HG03575 (cell line): ENCODE results near the gene ODAD3.
"Not testable (repeated sequence)": the region's sequence is repeated elsewhere in the genome, so short reads cannot be mapped to it uniquely, and the experiment has no call there.

ENCODE experiments used
- ATAC-seq: cut with Tn5 transposase; IDR thresholded peaks from one replicate; pipeline ENCODE4 v1.9.1; 2021; ENCODE audit not compliant: unreplicated experiment, insufficient number of reproducible peaks, low FRiP score; ENCODE audit errors: extremely low read depth

Gene ODAD3

DNA sequence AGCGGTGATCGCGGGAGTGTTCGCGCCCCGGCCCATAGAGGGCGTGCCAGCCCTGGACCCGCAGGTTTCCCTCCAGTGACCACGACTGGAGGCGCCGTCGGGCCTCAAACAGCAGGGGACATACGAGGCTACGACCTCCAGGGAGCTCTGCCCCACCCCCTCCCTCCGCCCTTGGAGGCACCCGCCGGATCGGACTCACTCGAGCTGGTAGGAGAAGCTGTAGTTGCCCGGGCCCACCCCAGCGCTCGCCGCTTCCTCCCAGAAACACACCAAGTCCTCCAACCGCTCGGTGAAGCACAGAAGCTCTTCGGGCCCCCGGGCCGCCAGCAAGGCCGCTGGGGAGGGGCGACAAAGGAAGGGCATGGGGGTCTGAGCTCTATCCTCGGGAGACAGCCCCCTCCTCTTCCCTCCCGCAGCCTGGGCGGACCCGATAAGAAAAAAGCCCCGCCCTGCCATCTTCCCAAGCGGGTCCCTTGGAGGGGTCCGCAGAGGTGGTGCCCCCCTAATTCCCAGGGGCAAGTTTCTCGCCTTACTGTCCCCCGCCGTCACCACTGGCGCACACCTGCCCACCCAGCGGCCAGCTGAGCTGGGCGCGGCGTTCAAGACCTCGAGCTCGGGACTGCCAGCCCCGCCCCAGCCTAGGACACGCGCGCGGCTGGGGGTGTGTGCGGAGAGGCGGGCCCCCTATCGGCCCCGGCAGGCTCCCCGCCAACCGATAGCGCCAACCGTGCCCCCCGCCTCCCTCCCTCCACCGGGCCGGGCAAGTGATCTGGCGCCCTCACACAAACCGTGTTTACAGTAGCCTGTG lies 51.8 kb downstream of the ODAD3 start:
- ATAC-seq = no peak

DNA sequence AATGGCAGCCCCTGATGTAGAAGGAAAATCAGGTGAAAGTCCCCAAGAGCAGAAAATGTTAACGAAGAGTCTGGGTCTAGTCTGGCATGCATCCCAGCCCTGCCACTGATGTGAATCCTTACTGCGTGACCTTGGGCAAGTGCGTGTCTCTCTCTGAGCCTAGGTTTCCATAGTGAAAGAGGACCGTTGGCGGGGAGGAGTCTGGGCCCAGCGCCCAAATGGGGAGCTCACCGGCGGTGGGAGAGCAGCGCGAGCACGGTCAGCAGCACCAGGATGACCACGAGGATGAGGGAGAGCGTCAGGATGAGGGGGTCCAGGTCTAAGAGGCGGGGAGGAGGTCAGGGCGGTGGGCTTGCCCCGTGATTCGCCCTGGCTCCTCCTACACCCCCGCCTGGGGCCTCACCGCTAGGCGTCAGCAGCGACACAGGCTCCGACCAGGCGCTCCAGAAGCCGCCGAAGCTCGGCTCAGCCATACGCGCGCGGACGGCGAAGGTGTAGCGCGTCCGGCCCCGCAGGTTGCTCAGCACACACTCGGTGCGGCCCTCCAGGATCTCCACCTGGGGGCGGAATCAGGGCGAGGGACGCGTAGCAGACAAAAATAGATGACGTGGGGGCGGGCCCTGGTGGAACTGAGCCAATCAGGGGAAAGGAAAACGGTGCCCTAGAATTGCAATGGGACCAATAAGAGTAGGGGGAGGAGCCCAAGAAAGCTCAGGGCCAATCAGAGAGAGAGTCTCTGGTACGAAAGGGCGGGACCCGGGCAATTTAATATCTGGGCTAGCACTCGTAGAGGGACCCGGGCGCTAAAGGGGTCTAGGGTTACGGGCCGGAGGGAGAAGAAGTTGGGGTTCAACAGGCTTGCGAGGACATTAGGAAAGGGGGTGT lies 54.0 kb downstream of the ODAD3 start:
- ATAC-seq = peak; percentile 40

DNA sequence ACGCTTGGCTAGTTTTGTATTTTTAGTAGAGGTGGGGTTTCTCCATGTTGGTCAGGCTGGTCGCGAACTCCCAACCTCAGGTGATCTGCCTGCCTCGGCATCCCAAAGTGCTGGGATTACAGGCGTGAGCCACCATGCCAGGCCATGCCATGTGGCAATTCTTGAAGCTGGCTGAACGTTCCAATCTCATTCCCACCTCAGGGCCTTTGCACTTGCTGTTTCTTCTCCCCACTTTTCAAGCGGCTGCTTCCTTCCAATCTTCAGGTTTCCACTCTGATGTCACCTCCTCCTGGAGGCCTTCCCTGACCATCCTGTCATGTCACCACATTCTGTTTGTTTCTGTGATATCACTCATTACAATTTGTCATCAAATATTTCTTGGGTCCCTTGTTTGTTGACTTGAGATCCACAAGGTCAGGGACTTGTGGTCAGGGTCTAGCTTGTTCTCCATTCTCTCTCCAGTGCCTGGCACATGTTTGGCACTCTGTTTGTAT lies 55.0 kb downstream of the ODAD3 start:
- no peak for ATAC-seq

DNA sequence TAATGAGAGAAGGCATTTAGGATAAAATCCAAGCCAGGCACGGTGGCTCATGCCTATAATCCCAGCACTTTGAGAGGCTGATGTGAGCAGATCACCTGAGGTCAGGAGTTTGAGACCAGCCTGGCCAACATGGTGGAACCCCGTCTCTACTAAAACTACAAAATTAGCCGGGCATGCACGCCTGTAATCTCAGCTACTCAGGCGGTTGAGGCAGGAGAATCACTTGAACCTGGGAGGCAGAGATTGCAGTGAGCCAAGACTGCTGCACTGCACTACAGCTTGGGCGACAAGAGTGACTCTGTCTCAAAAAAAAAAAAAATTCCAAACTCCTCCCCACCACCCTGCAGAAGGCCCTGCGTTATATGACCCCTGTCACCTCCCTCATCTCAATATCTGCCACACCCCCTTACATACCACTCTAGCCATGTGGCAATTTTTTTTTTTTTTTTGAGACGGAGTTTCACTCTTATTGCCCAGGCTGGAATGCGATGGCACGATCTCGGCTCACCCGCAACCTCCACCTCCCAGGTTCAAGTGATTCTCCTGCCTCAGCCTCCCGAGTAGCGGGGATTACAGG lies 55.6 kb downstream of the ODAD3 start:
- ATAC-seq = not testable (repeated sequence)

DNA sequence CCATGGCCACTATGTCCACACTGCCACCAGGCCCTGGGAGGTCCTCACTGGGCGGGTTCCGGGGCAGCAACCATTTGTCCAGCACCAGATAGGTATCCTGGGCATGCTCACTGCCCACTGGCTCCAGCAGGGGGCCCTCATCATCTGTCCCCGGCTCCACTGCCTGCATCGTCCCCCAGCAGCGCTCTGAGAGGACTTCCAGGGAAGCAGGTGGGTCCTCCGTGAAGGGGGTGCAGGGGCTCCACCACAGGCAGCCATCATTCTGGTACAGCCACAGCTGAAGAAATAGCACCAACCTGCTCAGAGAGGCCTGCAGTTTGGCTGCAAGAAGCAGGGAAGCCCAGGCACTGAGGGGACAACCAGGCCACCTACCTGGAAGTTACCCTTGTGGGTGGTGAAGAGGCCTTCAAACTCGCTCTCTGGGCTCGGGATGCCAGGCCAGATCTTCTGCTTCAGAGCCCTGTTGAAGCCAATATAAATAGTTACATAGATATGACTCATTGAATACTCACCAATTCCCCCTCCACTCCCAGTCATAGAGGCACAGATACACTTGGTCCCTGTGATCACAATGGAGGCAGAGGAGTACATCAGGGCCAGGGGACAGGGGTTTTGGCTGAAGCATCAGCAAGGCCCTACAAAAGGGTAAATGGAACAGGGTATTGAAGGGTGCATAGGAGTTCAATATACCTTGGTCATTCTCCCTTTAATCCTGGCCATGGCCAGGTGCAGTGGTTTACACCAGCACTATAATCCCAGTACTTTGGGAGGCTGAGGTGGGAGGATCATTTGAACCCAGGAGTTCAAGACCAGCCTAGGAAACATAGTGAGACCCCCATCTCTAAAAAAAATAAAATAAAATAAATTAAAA lies 56.4 kb downstream of the ODAD3 start:
- no peak for ATAC-seq

DNA sequence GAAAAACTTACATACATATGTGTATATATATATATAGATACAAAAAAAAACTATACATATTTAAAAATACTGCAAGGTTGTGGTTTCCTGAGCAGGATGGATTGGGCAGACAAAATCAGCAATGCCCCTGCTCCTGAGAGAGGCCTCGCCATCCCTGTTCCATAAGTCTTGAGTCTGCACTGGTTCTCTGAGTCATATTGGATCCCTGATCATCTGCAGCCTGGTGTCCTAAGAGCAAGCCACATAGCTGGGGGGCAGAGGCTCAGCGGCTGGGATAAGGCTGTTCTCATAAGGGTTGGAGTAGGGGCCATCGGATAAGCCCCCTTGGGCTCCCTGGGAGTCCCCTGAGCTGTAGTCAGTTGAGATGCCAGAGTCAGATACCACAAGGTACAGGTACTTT lies 57.2 kb downstream of the ODAD3 start:
- ATAC-seq = no peak

DNA sequence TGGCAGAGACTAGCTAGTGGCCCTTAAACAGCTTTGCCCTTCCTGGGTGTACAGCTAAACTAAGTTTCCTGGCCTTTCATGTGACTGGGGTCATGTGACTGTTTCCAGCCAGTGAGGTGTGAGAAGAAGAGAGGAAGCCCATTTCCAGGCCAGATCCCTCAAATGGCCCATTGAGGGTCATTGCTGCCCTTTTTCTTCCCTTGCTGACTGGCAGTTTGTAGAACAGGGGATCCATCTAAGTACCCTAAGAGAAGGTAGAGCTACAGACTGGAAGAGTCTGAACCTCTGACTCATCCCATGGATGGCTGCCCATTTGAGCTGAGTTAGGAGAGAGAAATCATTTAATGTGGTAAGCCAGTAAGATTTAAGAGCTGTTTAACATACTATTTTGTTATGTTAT lies 57.7 kb downstream of the ODAD3 start:
- no peak for ATAC-seq

DNA sequence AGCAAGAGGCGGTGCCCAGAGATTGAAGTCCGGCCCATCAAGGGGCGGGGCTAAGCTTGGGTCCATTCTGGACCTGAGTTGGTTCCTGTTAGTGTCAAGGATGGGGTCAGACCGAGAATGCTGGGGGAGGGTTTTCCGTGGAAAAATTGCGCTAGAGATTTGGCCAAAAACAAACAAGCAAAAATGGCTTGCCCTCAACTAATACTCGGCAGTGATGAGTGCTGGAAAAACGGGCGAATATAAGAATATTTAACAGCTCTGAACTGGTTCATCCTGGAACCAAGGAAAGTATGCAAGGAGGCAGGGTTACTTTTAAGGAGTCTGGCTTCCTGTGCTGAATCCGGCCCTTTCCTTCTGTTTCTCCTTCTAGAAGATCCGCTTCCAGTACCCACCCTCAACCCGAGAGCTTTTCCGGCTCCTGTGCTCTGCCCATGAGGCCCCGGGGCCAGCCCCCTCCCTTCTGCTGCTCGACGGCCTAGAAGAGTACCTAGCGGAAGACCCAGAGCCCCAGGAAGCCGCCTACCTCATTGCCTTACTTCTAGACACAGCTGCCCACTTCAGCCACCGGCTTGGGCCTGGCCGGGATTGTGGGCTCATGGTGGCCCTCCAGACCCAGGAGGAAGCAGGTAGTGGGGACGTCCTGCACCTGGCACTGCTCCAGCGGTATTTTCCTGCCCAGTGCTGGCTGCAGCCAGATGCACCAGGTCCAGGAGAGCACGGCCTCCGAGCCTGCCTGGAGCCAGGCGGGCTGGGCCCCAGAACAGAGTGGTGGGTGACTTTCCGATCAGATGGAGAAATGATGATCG lies 59.6 kb downstream of the ODAD3 start:
- no peak for ATAC-seq

DNA sequence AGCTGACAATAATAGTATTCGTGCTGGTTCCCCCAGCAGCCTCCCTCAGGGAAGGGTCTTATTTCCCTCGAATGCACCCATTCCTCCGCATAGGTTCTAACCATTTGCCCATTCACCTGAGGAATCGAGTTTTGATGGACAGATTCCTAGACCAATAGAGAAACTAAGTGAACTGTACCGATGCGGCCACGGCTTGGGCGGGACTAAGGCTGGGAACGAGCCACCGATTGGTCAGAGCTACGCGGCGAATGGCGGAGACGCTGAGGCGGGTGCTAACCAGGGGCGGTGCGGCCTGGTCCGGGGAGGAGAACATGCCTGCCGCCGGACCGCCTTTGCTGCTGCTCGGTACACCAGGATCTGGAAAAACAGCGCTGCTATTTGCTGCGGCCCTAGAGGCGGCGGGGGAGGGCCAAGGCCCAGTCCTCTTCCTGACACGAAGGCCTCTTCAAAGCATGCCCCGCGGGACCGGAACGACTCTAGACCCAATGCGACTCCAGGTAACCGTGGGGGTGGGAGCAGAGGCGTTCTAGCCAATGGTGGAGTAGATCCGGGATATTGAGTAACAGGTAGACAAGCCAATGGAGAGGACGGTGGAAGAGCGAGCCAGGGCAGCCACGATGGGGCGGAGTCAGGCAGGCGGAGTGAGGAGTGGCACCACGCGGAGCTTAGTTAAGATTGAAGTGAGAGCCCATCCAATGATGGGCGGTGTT lies 60.3 kb downstream of the ODAD3 start, which contains the start of gene SWSAP1:
SWSAP1 (plus strand) TSS at position 234 of the 710 bp plus-strand sequence; CDS start at position 249, 15 bp downstream.
- ATAC-seq = peak; percentile 60

DNA sequence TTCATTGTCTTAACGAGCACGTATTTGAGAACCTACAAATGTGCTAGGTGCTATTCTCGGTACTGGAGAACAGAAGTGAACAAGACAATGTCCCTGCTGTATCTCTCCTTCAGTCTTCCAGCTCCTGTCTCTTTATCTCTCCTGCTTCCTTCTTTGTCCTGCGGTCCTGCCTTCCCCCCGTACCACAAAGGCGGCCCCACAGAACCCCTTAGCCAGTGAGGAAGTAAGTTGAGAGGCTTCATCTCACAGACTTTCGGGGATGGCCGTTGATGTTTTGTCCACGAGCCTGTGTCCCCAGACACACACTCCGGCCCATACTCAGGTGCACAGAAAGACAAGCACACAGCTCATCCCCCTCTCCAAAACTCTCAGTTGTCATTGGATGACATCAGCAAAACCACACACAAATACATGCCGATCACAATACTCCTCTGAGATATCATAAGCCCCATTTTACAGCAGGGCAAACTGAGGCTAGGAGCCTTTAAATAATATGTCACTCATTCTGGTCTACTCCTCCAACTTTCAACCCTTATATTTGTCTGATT lies 61.0 kb downstream of the ODAD3 start:
- ATAC-seq = no peak

DNA sequence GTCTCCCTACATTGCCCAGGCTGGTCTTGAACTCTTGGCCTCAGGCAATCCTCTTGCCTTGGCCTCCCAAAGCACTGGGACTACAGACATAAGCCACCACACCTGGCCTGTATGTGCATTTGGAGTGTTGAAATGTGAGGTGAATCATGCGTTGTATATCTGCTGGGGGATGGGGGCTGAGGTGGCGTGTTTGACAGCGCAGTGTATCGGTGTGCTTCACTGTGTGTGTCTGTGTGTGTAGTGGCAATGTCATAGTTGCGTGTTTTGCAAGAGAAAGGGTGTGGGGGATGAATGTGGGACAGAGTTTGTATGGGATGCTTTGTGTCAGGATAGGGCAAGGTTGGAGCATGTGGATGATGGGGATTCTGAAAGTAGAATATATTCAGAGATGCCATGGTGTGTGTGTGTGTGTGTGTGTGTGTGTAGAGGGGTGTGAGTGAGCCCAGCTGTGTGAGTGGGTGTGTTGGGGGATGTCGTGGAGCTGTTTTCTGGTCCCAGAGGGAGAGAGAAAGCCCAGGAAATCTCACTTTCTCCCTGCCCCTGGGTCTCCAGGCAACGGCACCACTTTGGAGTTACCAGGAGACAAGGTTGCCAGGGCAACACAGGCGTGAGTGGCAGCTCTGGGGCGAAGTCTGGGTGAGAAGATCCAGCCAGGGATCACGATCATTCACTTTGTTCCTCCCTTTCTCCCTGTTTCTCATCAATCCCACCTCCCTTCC lies 61.6 kb downstream of the ODAD3 start:
- no peak for ATAC-seq

DNA sequence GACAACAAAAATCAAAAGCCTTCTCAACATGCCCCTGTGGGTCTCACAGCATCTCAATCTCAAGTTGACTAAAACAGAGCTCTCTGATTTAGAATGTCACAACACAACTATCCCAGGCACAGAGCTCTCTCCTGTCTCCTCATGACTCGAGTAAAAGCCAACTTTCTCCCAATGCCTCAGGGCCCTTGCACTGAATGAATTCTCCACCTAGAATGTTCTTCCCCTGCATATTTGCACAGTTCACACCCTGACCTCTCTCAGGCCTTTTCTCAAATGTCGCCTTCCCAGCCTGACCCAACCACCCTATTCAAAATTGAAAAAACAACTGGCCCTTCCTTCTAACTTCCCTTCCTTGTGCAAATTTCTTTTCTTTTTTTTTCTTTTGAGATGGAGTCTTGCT lies 64.2 kb downstream of the ODAD3 start:
- ATAC-seq = no peak
